HG03521 (cell line): Measurements from ENCODE around the gene U2SURP.
A peak's percentile ranks its signal among the peaks of the same experiment; 100 is the strongest.

Experiments used
- ATAC-seq: cut with Tn5 transposase; IDR thresholded peaks from one replicate; pipeline ENCODE4 v1.9.1; 2021; ENCODE audit warnings: mild to moderate bottlenecking, moderate library complexity; ENCODE audit not compliant: unreplicated experiment

Gene U2SURP

DNA sequence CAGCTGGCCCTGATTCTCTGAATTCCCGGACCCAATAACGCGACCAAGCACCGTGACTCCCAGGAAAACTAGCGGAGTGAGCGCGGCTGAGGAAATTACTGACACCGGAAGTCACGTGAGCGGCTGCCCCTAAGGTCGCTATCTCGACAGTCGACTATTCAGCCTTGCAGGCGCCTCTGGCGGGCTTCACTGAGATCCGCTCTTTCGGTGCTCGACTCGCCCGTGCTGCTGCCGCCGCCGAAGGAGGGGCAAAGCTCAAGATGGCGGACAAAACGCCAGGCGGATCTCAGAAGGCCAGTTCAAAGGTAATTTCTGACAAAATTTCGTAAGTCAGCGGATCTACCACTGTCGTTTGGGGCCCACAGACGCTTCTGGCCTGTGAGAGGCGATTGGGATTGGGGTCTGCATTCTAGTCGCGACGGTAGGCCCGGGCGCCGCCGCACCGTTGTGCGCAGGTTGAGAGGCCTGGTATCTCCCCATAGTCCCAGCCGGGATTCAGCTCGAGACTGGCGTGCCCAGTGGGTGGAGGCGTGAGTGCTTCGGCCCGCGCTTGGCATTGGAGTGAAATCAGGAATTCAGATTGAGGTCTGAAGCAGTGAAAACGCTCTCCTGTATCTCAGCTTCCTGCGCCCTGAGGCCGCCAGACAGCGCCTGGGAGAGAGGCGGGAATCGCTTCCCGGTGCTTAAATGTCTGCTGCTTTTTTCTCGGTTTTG, at the start of gene U2SURP:
U2SURP (plus strand) TSS at position 202 of the 714 bp plus-strand sequence; CDS start at position 261, 59 bp downstream.
- ATAC-seq = peak; percentile 83

DNA sequence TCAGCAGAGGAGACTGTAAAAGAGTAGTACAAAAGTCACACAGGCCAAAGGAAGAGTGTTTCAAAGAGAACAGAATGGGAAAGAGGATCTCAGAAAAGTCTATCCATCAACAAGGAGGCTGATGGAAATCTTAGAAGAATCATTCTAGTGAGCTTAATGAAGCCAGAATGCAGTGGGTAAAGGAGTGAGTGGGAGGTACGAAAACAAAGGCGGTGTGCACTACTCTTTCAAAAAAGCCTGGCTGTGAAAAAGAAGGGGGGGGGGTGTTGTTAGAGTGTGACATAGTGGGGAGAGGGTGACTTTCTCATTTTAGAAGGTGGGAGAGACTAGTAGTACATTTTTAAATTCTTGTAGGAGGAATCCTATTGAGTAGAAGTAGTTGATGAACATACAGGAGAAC, 49.6 kb upstream of the U2SURP start:
- ATAC-seq = no peak

DNA sequence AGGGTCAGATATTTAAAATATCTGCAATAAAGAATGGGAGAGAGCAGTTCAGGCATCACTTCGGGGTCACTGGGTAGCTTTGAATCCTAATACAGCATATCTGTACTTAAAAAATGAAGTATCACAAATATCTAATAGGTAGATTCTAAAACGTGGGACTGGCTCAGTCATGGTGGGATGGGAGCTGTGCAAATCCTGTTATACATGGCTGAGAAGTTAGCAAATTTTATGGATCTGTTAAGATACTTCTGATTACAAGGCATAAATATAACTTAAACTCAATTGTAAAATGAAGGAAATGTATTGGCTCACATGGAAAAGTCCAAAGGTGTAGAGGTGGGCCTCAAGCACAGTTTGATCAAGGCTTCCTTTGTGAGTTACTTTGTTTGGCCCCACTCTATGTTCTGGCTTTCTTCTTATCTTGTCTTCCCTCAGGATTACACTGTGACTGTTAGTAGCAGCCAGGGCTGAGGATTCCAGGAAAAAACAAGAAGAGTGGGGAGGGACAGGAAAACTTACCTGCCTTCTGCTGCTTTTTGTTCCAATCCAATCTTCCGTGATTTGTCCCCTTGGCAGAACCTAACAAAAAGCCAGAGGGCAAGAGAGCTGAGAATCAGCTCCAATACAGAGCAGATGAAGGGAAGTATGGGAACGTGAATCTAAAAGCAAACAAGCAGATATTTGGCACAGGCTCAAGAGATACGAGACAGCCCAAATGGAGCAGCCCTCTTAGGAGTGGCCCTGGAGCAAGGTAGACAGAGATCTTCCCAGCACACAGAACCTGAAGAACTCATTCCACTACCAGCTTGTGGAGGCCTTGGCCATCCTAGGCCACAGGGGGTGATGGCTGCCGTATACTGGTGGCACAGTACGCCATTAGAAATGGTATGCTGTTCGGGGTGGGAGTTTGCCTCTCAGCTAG, 48.8 kb upstream of the U2SURP start:
- no peak for ATAC-seq

DNA sequence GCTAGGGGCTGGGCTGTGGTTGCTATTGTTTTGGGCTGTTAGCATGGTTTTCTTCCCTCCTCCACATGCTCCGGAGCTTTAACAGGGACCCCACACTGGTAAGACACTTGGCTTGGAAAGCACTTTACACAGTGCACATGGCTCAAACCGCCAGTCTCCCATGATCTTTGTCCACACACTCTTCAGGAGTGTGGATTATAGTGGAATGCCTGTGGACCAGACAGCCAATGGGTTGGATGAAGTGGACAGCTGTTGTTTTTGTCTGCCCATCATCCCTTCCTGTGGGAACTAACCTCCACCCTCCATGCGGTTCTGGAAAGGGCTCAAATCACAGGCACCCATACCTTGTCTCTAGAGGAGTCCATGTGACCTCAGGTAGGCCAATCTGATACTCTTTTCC, 47.9 kb upstream of the U2SURP start:
- ATAC-seq = no peak

DNA sequence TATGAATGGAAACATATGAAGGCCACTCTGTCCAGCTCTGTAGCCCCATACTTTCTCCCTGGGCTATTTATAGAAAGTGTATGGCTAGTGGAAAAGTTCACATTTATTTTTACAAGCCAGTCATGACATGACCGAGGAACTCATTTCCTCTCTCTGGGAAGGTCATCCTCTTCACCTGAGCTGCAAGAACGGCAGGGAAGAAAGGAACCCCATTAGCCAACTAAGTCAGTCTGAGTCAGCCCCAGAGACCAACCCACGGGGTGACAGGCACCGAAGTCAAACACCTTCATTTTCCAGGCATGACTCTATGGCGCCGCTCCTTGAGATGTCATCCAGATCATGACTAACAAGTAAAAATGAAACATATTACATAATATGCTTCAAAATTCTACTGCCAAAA, 42.7 kb upstream of the U2SURP start:
- ATAC-seq = no peak

DNA sequence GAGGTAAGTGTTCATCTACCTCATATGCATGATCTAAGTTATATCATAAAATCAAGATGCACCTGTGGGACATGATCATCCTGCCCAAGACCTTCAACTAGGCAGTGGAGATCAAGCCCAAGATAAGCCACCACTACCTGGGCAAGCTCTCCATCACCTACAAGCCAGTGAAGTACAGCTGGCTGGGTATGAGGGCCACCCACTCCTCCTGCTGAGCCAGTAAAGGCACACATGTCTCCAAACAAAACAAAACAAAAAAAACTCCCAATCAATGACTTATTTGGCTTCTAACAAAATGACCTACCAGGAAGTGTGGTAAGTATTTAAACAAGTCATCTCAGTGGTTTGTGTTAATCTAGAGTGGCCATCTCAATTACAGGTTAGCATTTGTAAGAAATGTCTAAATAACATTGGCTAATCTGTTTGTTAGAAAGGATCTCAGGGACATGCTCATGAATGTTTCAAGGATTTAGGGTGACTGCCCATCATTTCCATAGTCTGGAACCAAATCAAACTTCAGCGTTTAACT, 41.0 kb upstream of the U2SURP start:
- ATAC-seq = no peak

DNA sequence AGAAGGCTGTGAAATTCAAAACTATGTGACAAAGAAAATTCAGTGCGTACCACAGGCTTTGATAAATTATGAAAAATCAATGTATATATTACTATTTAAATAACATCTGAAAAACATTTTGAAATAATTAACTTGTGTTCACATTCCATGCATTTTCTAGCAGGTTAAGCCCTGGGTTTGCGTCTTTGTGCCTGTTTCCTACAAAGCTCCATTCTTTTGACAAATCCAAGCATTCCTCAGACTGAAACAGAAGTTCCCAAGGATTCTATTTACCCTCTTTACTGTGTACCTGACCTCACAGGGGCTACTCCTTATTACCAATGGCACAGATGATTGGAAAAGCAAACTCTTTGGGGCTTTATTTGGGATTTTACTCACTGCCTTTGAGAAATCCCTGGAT, 39.8 kb upstream of the U2SURP start:
- no peak for ATAC-seq

DNA sequence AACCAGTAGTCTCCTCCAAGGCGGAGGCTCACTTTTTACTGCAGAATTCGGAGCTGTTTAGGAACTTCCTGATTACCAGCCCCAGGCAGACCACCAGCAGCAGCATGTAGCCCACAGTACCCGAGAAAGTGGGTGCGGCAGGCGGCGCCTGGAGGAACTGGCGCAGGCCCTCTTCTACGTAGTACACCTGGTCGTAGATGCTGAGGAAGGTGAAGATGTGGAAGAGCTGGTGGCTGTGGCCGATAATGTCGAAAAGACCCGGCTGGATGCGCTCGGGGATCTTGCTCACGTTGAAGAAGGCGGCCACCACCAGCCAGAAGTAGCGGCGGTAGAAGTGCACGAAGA, 39.2 kb upstream of the U2SURP start:
- no peak for ATAC-seq

DNA sequence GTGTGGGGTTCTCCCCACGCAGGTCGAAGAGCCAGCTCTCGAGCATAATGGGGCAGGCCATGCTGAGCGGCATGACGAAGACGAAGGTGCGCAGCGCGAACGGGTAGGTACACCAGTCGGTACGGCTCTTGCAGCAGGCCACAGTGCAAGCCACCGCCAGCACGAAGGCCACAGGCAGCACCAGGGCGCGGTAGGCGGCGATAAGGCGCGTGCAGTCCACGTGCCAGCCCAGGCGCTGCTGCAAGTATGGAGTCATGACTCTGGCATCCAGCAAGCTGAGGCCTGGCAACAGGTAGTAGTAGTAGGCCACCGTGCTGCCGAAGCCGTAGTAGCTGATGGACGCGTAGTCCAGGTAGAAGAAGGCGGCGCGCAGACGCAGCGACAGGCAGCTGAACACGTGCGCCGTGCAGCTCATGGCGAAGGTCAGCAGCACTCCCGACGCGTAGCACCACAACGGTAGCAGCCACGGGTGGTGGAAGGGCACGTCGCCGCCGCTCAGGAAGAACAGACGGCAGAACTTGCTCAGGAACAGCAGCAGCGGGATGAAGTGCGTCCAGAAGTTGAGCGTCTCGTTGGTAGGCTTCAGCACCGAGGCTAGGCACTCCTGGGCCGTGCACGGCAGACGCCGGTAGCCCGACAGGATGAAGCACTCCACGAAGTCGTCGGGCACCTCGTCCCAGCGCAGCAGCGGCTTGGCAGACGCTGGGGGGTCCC, 38.7 kb upstream of the U2SURP start:
- no peak for ATAC-seq

DNA sequence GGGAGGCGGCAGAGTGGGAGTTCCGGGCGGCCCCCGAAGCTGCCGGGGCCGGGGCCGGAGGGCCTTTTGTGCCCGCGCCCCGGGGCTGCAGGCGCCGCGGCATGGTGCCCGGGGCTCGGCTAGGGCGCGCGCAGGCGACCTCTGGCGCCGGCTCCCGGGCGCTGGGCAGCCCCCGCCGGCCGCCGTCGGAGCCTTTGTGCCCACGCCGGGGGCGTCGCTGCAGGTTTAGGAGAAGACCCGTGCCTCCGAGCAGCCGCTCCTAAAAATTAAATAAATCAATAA, 38.2 kb upstream of the U2SURP start:
- ATAC-seq = no peak

DNA sequence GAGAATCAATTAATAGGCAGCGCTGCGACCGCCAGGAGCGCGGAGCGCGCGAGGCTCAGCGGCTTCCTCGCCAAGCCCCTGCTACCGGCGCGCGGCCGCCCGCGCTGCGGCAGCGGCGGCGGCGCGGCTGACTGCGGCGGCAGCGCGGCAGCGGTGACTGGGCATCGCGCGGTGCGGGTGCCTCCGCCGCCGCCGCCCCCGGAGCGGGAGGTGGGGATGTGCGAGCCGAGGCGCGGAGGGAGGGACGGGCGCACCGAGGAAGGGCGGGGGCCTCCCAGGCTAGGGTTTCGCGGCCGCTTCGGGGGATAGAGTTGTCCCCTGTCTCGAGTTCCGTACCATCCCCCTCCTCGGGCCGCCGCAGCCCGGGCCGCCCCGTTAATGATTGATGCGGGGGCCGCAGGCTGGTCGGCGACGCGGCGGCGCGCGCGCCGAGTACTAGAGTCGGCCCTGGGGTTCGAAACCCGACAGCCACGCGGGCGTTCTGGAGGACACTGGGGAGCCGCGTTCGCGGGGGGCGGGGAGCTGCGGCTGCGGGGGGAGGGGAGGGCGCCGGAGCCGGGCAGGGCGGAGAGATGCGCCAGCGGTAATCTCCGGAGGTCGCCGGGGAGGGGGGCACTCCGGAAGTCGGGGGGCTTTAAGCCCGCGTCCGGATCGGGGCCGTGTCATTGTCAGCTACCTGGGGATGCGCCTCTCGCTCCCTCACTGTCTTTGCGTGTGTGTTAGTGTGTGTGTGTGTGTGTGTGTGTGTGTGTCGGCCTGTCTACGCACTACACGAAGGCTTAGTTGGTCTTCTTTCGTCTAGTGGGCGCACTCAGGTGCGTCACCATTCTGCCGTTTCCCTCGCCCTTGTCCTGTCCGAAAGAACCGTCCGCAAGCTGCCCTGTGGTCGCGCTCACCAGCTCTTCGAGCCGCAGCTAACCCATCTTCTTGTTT, 37.6 kb upstream of the U2SURP start, which contains the start of gene PAQR9:
PAQR9 (minus strand) TSS at position 159 of the 933 bp plus-strand sequence. CDS start 338 bp downstream, outside the sequence.
- no peak for ATAC-seq

DNA sequence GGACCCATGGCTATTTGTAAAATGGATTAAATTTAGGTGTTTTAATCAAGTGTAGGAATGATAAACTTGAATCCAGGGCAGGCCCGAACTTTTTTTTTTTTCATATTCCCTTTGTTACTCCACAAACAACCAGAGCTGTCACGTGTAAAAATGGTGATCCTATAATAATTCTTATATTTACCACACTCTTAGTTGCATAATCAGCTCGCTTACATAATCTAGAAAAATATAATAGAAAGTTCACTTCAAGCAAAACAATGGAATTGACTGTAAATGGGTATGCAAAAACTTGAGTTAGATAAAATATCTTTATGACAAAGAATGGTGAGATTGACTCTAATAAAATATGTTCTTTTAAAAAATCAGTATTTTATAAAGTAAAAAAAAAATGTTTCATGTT, 35.8 kb upstream of the U2SURP start:
- ATAC-seq = no peak

DNA sequence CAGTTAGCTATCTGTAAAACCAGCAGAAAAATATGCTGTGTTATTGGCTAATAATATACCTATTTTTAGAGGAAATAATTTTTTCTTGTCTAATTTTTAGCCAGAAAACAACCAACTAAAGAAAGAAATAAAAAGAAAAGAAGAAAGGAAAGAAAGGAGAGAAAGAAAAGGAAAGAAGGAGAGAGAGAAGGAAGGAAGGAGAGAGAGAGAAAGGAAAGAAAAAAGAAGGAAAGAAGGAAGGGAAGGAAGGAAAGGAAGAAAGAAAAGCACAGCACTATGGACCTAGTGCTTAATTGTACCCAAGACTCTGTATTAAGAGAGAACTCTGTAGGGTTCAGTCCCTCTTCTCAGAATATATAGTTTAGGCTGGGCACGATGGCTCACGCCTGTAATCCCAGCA, 34.6 kb upstream of the U2SURP start:
- ATAC-seq = no peak

DNA sequence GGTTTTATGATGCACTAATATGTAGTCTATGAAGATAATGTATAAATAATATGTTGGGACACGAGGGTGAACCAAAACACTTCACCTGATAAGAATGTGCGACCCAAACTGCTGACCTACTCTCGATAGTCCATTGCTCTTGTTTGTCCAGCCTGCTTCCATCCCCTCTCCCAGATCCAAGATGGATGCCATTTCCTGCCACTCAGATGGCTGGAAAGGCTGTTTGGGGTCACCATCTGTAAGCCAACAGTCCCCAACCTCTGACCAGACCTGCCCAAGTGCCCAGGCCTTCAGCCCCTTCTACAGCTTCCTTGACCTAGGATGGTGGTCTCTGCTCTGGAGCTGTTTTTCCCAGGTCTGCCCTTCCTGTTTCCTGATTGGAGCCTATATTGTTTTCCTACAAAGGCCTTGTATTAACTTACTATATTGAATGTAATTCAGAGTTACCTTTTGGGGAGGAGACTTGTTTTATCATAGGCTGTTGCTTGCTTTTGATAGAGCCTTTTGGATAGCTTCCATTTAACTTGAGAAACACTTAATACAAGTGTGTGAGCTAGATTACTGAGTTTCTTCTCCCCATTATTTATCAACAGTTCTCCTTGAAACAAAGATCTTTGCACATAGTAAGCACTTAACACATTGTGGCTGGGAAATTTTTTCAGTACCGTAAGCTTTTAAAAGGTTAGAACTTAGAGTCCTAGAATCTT, 32.9 kb upstream of the U2SURP start:
- no peak for ATAC-seq

DNA sequence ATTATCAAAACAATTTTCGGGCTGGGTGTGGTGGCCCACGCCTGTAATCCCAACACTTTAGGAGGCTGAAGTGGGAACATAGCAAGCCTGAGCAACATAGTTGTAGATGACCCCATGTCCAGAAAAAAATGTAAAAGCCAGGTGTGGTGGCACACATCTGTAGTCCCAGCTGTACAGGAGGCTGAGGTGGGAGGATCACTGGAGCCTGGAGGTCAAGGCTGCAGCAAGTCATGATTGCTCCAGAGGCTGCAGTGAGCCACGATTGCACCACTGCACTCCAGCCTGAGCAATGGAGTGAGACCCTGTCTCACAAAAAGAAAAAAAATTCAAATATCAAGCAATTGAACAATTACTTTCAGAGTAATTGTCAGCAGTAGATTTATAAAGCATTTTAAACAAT, 29.9 kb upstream of the U2SURP start:
- ATAC-seq = no peak

DNA sequence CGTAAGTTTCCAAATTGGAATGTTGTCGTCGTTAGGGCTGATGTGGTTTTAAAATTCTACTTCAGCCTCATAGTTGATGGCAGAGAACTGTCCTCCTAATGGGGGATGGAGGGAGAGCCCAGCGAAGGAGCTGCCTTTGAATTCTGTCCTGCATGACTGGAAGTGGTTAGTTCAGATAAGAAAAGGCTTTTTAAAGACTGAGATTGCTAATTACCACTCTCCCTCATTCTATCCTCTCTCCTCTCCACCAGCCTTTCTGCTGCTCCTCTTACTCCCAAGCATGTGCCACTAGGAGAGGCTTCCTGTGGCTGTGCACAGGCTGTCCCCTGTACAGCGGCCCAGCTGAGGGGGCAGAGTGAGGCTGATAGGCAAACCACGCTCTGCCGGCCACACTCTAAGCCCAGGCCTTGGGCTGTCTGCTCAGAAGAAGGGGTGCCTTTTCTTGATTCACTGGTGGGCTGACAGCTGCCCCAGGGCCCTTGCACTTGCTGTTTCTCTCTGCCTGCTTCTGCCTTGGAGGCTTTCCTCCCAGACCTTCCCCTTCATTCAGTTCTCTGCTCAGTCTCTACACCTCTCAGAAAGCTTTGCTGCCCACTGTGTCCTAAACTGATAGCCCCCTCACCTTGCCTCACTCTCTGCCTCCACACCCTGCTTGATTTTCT, 29.1 kb upstream of the U2SURP start:
- no peak for ATAC-seq

DNA sequence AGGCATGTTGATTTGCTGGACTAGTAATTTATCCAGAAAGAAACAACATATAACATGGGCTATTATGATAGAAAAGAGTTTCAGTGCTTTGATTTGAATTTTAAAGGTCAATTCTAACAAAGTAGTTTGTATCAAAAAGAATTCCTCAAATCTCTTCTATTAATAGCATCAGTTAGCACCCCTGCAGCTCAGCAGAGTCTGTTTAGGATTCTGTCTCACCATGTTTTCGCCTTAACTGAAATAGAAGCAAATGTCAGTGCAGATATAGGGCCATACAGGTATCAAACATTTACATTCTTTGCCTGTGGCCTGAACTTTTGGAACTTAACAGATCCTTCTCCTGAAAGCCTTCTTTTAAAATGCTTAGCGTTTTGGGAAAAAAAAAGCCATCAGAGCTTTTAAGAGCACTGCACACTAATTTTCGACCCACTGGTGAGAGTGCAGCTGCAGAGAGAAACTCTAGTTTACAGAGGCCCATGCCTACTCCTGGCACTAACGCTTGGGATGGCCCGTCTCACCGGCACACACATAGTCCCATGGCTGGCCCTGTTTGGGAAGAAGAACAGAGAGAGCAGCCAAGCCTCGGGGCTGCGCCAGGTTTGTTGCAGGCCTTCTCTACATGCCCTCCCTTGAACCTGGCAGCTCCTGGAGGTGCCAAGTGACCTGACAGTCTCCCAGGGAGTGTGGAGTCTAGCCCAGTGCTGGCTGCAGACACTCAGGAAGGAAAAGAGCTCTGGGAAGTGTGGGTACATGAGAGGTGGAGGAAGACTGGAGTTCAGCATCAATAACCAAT, 28.0 kb upstream of the U2SURP start:
- no peak for ATAC-seq

DNA sequence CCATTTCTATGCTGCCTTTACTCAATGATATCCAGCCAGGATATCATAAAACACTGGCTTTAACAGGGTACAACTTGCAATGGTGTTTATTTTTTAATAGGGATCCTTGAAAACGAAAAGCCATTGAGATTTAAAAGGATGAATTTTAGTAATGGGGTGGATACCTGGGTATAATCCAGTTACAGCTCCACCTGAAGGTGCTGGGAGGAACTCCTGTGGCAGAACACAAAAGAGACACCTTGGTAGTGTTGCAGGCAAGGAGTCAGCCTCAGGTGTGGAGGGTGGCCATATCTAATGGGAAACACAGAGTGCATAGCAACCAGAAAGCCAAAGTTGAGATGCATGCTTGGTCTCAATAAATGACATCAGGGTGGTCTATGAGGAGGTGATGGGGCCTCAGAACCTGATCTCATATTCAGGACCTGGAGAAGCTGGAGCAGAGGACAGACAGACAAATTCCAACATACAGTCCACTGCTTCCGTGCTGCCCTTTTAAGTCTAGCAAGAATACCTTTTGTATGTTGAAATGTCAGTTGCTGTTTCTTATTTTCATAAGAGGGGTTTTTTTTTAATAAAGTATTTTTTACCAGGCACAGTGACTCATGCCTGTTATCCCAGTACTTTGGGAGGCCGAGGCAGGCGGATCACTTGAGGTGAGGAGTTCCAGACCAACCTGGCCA, 25.9 kb upstream of the U2SURP start:
- ATAC-seq = no peak
